Transverse colon (tissue), 3 donors: ENCODE data around the gene SDSL.

Source experiments
- CTCF ChIP-seq, 5 experiments: fragments of 200-600 bp in 3 of 5; fragments of 450-650 bp in 2 of 5; sonication (generic) in 3 of 5; IDR thresholded peaks; 1 replicate in 2 of 5; 2 replicates in 3 of 5; pipeline ENCODE4 v1.5.1; 2016 to 2017; ENCODE audit warnings: antibody characterized with exemption in 5 of 5, inconsistent platforms in 3 of 5, mild to moderate bottlenecking in 2 of 5, moderate library complexity in 1 of 5
- EP300 ChIP-seq: sonication (generic); formaldehyde crosslinking; IDR thresholded peaks from one replicate; pipeline ENCODE4 v1.6.1; 2017; ENCODE audit warnings: antibody characterized with exemption, low read depth

GRCh38 chr12:113452458-113452857 is 30.3 kb downstream of the SDSL start:
- no peak for TF ChIP-seq EP300
- TF ChIP-seq CTCF (IDR thresholded peaks at IDR 0.05), result no peak
